RPMI8226 (cell line): Measurements from ENCODE around the gene QPCTL.

Experiments used
- DNase-seq: peaks from one replicate; pipeline ENCODE4 v3.0.0-alpha.2; 2015

Gene QPCTL

GRCh38 chr19:45692187-45693105, at the start of gene QPCTL:
Gene QPCTL, plus strand, starts transcription at chr19:45692666. Its CDS starts 38 bp downstream, at chr19:45692704.
- DNase-seq = peak; percentile 97

GRCh38 chr19:45643024-45643926, 49.2 kb upstream of the QPCTL start:
- peak; percentile 85 for DNase-seq

GRCh38 chr19:45643927-45644771, 48.3 kb upstream of the QPCTL start:
- no peak for DNase-seq

GRCh38 chr19:45645068-45645630, 47.3 kb upstream of the QPCTL start:
- peak; percentile 45 for DNase-seq

GRCh38 chr19:45645631-45646344, 46.7 kb upstream of the QPCTL start:
- peak; percentile 92 for DNase-seq

- no peak for DNase-seq
Observed at GRCh38 chr19:45646345-45646698, 46.1 kb upstream of the QPCTL start.

- no peak for DNase-seq
Observed at GRCh38 chr19:45650722-45651121, 41.7 kb upstream of the QPCTL start.

- no peak for DNase-seq
Observed at GRCh38 chr19:45653634-45654033, 38.8 kb upstream of the QPCTL start.

- no peak for DNase-seq
Observed at GRCh38 chr19:45655073-45655472, 37.4 kb upstream of the QPCTL start.

GRCh38 chr19:45657520-45658167, 34.8 kb upstream of the QPCTL start:
- no peak for DNase-seq

- no peak for DNase-seq
Observed at GRCh38 chr19:45659096-45659729, 33.3 kb upstream of the QPCTL start.

- DNase-seq = no peak
Observed at GRCh38 chr19:45660636-45661035, 31.8 kb upstream of the QPCTL start.

GRCh38 chr19:45663800-45664199, 28.7 kb upstream of the QPCTL start:
- no peak for DNase-seq

GRCh38 chr19:45664575-45664974, 27.9 kb upstream of the QPCTL start:
- no peak for DNase-seq

GRCh38 chr19:45667620-45668341, 24.7 kb upstream of the QPCTL start, which contains the start of gene GIPR:
Gene GIPR, plus strand, starts transcription at chr19:45668221. Its CDS starts 1,300 bp downstream, at chr19:45669521.
- DNase-seq = peak; percentile 65

GRCh38 chr19:45668342-45668871, 24.1 kb upstream of the QPCTL start:
- no peak for DNase-seq

- DNase-seq = peak; percentile 47
Observed at GRCh38 chr19:45670670-45671453, 21.6 kb upstream of the QPCTL start.

- no peak for DNase-seq
Observed at GRCh38 chr19:45674946-45675345, 17.5 kb upstream of the QPCTL start.

GRCh38 chr19:45676851-45677263, 15.6 kb upstream of the QPCTL start:
- DNase-seq = no peak
